Activated CD4-positive, alpha-beta T cell treated with anti-CD3 and anti-CD28 coated beads, Interleukin-10, Interleukin-2, amounts not matched to agents 100 ng/mL and 50 ng/mL, durations not matched to agents 16 hours and 8 hours (primary cell): ENCODE measurements around the gene RBMS3.

Source experiments
- DNase-seq: peaks from one replicate; pipeline ENCODE4 v3.0.0-alpha.2; 2020

The RBMS3 gene

GRCh38 chr3:29590461-29590860 is 309.6 kb downstream of the RBMS3 start:
- DNase-seq = no peak

- no peak for DNase-seq
Observed at GRCh38 chr3:29591579-29591978, 310.7 kb downstream of the RBMS3 start.

- DNase-seq = no peak
Observed at GRCh38 chr3:29593802-29594201, 312.9 kb downstream of the RBMS3 start.

- DNase-seq = no peak
Observed at GRCh38 chr3:29594261-29594660, 313.4 kb downstream of the RBMS3 start.

- DNase-seq = no peak
Observed at GRCh38 chr3:29597376-29598008, 316.6 kb downstream of the RBMS3 start.

GRCh38 chr3:29601861-29602585 is 321.2 kb downstream of the RBMS3 start:
- no peak for DNase-seq

GRCh38 chr3:29605845-29606244 is 325.0 kb downstream of the RBMS3 start:
- DNase-seq = no peak

- no peak for DNase-seq
Observed at GRCh38 chr3:29606416-29606815, 325.5 kb downstream of the RBMS3 start.

GRCh38 chr3:29608414-29609327 is 327.8 kb downstream of the RBMS3 start:
- no peak for DNase-seq

GRCh38 chr3:29609328-29609811 is 328.5 kb downstream of the RBMS3 start:
- no peak for DNase-seq

GRCh38 chr3:29610781-29611180 is 329.9 kb downstream of the RBMS3 start:
- no peak for DNase-seq

- DNase-seq = no peak
Observed at GRCh38 chr3:29611252-29611651, 330.4 kb downstream of the RBMS3 start.

- DNase-seq = no peak
Observed at GRCh38 chr3:29612536-29612935, 331.7 kb downstream of the RBMS3 start.

GRCh38 chr3:29614954-29615353 is 334.1 kb downstream of the RBMS3 start:
- no peak for DNase-seq

- no peak for DNase-seq
Observed at GRCh38 chr3:29618395-29619282, 337.8 kb downstream of the RBMS3 start.

- no peak for DNase-seq
Observed at GRCh38 chr3:29619676-29620075, 338.8 kb downstream of the RBMS3 start.

GRCh38 chr3:29627136-29628117 is 346.6 kb downstream of the RBMS3 start:
- no peak for DNase-seq

GRCh38 chr3:29628795-29629194 is 347.9 kb downstream of the RBMS3 start:
- DNase-seq = no peak

- no peak for DNase-seq
Observed at GRCh38 chr3:29635888-29636287, 355.0 kb downstream of the RBMS3 start.

GRCh38 chr3:29637068-29637467 is 356.2 kb downstream of the RBMS3 start:
- no peak for DNase-seq
